PFSK-1 (cell line): ENCODE results near the gene EYA4.

ENCODE experiments used
- POLR2AphosphoS5 ChIP-seq: IDR thresholded peaks from 2 replicates; pipeline ENCODE4 v1.6.1; 2012; ENCODE audit warnings: low read depth, mild to moderate bottlenecking, control low read depth, low read length, moderate library complexity
- REST ChIP-seq, 2 experiments: IDR thresholded peaks; 2 replicates each; pipeline versions ENCODE4 v1.6.1 to v1.8.0; 2011 to 2012; ENCODE audit warnings: low read depth in 2 of 2, low read length in 2 of 2, control low read depth in 1 of 2, inconsistent platforms in 1 of 2, mild to moderate bottlenecking in 1 of 2, moderate library complexity in 1 of 2; ENCODE audit not compliant: insufficient read depth in 1 of 2

GRCh38 chr6:133559926-133560325, 318.8 kb downstream of the EYA4 start:
- no peak for TF ChIP-seq REST (IDR thresholded peaks at IDR 0.05; ENCODE audit: insufficient read depth in 1 of 2, low read depth in 2 of 2, low read length in 2 of 2)
- TF ChIP-seq POLR2AphosphoS5: no peak
